Measurements from ENCODE around the gene C16orf78.

C16orf78 gene

DNA sequence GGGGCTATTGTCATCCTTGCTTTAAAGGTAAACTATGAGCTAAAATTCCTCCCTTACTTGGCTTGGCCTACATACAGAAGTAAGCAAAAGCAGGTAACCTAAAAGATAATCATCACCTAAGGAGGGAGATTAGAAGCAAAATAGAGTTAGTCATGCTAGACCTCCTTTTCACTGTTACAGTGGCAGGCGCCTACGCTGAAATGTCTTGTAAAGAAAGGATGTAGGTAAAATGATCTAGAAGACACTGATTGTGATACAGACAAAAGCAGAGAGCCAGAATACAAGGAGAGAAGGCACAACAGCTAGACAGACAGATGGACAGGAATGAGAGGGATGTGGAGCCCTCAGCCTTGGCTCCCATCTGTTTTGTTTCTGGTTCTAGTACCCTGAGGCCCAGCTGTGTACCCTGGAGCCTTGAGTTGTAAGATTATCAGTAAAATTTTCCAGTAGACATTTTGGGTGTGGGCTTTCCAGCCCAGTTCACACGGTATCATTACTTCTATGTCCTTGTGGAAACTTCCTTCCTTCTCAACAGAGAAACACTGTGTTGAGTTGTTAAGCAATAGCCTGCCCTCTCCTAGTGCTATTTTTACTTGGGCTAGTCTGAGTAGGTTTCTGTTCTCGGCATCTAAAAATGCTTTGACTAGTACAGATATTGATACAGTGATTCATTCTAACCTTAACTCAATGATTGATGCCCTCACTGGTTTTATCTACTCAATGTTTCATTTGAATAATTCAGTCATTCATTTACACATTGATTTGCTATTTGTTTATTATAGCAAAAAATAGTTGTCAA is 7.7 kb upstream of the C16orf78 start:
- TF ChIP-seq, protein P1, sequence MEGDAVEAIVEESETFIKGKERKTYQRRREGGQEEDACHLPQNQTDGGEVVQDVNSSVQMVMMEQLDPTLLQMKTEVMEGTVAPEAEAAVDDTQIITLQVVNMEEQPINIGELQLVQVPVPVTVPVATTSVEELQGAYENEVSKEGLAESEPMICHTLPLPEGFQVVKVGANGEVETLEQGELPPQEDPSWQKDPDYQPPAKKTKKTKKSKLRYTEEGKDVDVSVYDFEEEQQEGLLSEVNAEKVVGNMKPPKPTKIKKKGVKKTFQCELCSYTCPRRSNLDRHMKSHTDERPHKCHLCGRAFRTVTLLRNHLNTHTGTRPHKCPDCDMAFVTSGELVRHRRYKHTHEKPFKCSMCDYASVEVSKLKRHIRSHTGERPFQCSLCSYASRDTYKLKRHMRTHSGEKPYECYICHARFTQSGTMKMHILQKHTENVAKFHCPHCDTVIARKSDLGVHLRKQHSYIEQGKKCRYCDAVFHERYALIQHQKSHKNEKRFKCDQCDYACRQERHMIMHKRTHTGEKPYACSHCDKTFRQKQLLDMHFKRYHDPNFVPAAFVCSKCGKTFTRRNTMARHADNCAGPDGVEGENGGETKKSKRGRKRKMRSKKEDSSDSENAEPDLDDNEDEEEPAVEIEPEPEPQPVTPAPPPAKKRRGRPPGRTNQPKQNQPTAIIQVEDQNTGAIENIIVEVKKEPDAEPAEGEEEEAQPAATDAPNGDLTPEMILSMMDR (IDR thresholded peaks at IDR 0.05; ENCODE audit: insufficient read depth, missing control alignments) = no peak
- FAIRE-seq = no peak

GRCh38 chr16:49366669-49367068 is 6.9 kb upstream of the C16orf78 start:
- TF ChIP-seq, protein P1 (IDR thresholded peaks at IDR 0.05; ENCODE audit: insufficient read depth, missing control alignments) = no peak
- no peak for FAIRE-seq
- no peak for DNase-seq (ENCODE audit: insufficient read length, low spot score)

More for the DNA sequence above, 7.7 kb upstream of the C16orf78 start:
- DNase-seq (ENCODE audit: insufficient read length, low spot score) = no peak

GRCh38 chr16:49369651-49370611 is 3.7 kb upstream of the C16orf78 start:
- no peak for FAIRE-seq
- no peak for DNase-seq (ENCODE audit: insufficient read length, low spot score)
- TF ChIP-seq, protein P1 (IDR thresholded peaks at IDR 0.05; ENCODE audit: insufficient read depth, missing control alignments) = no peak

DNA sequence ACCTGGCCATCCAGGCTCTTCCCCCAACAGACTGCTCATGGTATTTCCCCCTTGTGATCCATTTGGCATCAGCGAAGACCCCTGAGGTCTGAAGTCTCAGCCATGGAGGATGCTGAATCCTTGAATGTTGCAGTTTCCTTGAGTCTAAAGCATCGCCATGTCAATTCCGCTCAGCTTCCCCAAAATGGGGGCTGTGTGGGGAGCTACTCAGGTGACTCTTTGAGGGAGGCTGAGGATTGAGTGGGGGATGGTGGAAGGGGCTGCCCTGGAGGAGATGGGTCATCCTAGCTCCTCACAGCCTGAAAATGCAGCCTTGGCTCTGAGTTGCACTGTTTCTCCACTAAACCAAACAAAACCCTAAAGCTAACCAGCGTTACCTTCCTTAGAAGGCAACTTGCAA is 2.6 kb downstream of the C16orf78 start:
- DNase-seq (ENCODE audit: insufficient read length, low spot score) (no peak), FAIRE-seq (no peak)
- TF ChIP-seq, protein P1 (IDR thresholded peaks at IDR 0.05; ENCODE audit: insufficient read depth, missing control alignments) = no peak

- FAIRE-seq = no peak
These were observed 3.7 kb downstream of the C16orf78 start for GRCh38 chr16:49377196-49377755.

DNA sequence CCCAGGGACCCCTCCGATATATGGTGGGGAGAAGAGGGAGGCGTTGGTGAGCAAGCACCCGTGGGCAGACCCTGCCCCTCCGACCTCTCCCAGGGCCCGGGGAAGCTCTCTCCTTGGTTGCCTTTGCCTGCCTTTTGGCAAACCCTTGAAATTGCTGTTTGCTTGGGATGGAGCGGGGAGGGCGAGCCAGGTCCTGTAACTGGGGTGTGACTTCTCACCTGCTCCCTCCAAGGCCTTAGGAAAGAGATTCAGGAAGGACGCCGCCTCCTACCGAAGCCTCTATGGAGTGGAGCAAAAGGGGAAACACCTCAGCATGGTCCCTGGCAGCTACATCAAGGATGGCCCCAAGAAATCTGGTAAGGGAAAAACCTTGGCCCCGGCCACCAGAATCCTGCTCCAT is 4.6 kb downstream of the C16orf78 start:
- DNase-seq (ENCODE audit: insufficient read length, low spot score) (no peak), FAIRE-seq (no peak)
- TF ChIP-seq, protein P1 (IDR thresholded peaks at IDR 0.05; ENCODE audit: insufficient read depth, missing control alignments) = no peak

More at GRCh38 chr16:49377196-49377755, 3.7 kb downstream of the C16orf78 start:
- TF ChIP-seq, protein P1 (IDR thresholded peaks at IDR 0.05; ENCODE audit: insufficient read depth, missing control alignments) = no peak
- DNase-seq (ENCODE audit: insufficient read length, low spot score) = no peak
